HepG2 (cell line): ENCODE measurements around the gene RUNX3. TPM values are rescaled to one million over a fixed set of nuclear protein-coding genes. Genes with fewer than 3 reads are reported as not detected.
A peak's percentile ranks its signal among the peaks of the same experiment; 100 is the strongest.

Source experiments
- ATAC-seq: fragments of 200-7000 bp; cut with Tn5 transposase; 3 replicates; pipeline ENCODE4 v1.9.1; 2020; ENCODE audit warnings: mild to moderate bottlenecking, moderate library complexity
- BruUV-seq: library from RNA; stranded (reverse); fragments of 400-500 nt; replicated peaks from 2 replicates; lab custom pipeline; 2021; lab: Mats Ljungman, UMichigan
- CTCF ChIA-PET: fragments of 300-600 bp; formaldehyde crosslinking; extraction: SDS; loops from one replicate; lab custom pipeline; 2021; ENCODE audit warnings: low total read pairs, inconsistent platforms, low intra/inter-chr PET ratio; lab: Yijun Ruan, JAX
- POLR2A ChIA-PET: fragments of 350-600 bp; sonication (Branson Sonifier 250); formaldehyde crosslinking; loops from one replicate; lab custom pipeline; 2020; ENCODE audit warnings: antibody characterized with exemption, inconsistent platforms; lab: Yijun Ruan, JAX
- DNase-seq: peaks from one replicate; pipeline ENCODE4 v3.0.0-alpha.2; 2015; ENCODE audit warnings: low spot score
- FAIRE-seq: peaks from 3 replicates; lab custom pipeline; 2011; peaks lifted over from hg19 to GRCh38; lab: Jason Lieb, UNC
- H2AFZ ChIP-seq: one replicate; pipeline ENCODE4 v1.6.1; 2011; ENCODE audit warnings: low read length, inconsistent platforms
- H3K27ac ChIP-seq: fragments of 300-600 bp; 3 replicates; pipeline ENCODE4 v1.8.0; 2011; ENCODE audit warnings: mixed run types, mild to moderate bottlenecking, mixed read lengths, low read length, inconsistent platforms; ENCODE audit not compliant: insufficient read depth; ENCODE audit errors: extremely low read length
- H3K27me3 ChIP-seq, 2 experiments: fragments of 200-600 bp in 1 of 2; 2 replicates in 1 of 2; 3 replicates in 1 of 2; pipeline versions ENCODE4 v1.6.0 to v1.8.0; 2011; ENCODE audit warnings: low read length in 2 of 2, mild to moderate bottlenecking in 2 of 2, moderate library complexity in 2 of 2, inconsistent platforms in 1 of 2; ENCODE audit not compliant: insufficient read depth in 2 of 2, control insufficient read depth in 1 of 2
- H3K36me3 ChIP-seq, 2 experiments: fragments of 200-600 bp in 1 of 2; replicated peaks in 1 of 2; 2 replicates in 1 of 2; 3 replicates in 1 of 2; pipeline versions ENCODE4 v1.5.1 to v1.8.0; 2011; ENCODE audit warnings: low read length in 2 of 2, inconsistent platforms in 1 of 2; ENCODE audit not compliant: insufficient read depth in 2 of 2, control insufficient read depth in 1 of 2
- H3K4me1 ChIP-seq: 2 replicates; pipeline ENCODE4 v1.5.1; 2012; ENCODE audit warnings: low read length, inconsistent platforms; ENCODE audit not compliant: insufficient read depth
- H3K4me2 ChIP-seq: 2 replicates; pipeline ENCODE4 v1.6.0; 2011; ENCODE audit warnings: low read depth, low read length, inconsistent platforms
- H3K4me3 ChIP-seq, 3 experiments: fragments of 200-600 bp in 1 of 3; sonication (generic), shearing (Covaris generic) in 1 of 3; replicated peaks in 1 of 3; 2 replicates each; pipeline ENCODE4 v1.5.1; 2011 to 2016; ENCODE audit warnings: low read length in 3 of 3, inconsistent platforms in 2 of 3, low read depth in 2 of 3, mild to moderate bottlenecking in 2 of 3, control low read depth in 1 of 3, mixed read lengths in 1 of 3; ENCODE audit not compliant: insufficient read depth in 1 of 3
- H3K79me2 ChIP-seq: one replicate; pipeline ENCODE4 v1.6.1; 2011; ENCODE audit warnings: low read length, inconsistent platforms; ENCODE audit not compliant: insufficient read depth
- H3K9ac ChIP-seq: 2 replicates; pipeline ENCODE4 v1.6.0; 2011; ENCODE audit warnings: mild to moderate bottlenecking, low read depth, low read length, inconsistent platforms; ENCODE audit not compliant: insufficient read depth
- H3K9me3 ChIP-seq: 2 replicates; pipeline ENCODE4 v1.5.1; 2012; ENCODE audit warnings: mild to moderate bottlenecking, low read length
- H4K20me1 ChIP-seq: 2 replicates; pipeline ENCODE4 v1.6.0; 2011; ENCODE audit warnings: inconsistent platforms, mild to moderate bottlenecking, low read length, moderate library complexity; ENCODE audit not compliant: insufficient read depth
- ATF6 ChIP-seq: sonication (generic); formaldehyde crosslinking; conservative IDR thresholded peaks from 2 replicates; pipeline ENCODE4 v1.4.0; 2020; ENCODE audit warnings: missing genetic modification reagents
- BCL6 ChIP-seq: IDR thresholded peaks from 2 replicates; pipeline ENCODE4 v1.6.1; 2016; ENCODE audit warnings: missing genetic modification reagents, missing compliant biosample characterization
- MAX ChIP-seq: IDR thresholded peaks from 2 replicates; pipeline ENCODE4 v1.6.1; 2012; ENCODE audit warnings: inconsistent platforms
- MYC ChIP-seq: sonication (generic); formaldehyde crosslinking; IDR thresholded peaks from 2 replicates; pipeline ENCODE4 v1.9.0; 2021; ENCODE audit warnings: missing genetic modification reagents, borderline replicate concordance
- NFIC ChIP-seq: IDR thresholded peaks from 2 replicates; pipeline ENCODE4 v1.6.1; 2012; ENCODE audit warnings: mild to moderate bottlenecking, low read length, inconsistent platforms
- TAF15 ChIP-seq: fragments of 200-400 bp; formaldehyde crosslinking; IDR thresholded peaks from one replicate; pipeline ENCODE4 v1.6.1; 2018; ENCODE audit warnings: mild to moderate bottlenecking, low read depth, low read length; ENCODE audit not compliant: poor library complexity, severe bottlenecking
- TBL1XR1 ChIP-seq: fragments of 150-350 bp; IDR thresholded peaks from 2 replicates; pipeline ENCODE4 v1.6.1; 2014; ENCODE audit warnings: borderline replicate concordance, low read length; ENCODE audit not compliant: partially characterized antibody
- ZBTB8A ChIP-seq: sonication (generic); formaldehyde crosslinking; IDR thresholded peaks from 2 replicates; pipeline ENCODE4 v1.4.0; 2020; ENCODE audit warnings: mild to moderate bottlenecking, low read depth, missing genetic modification reagents, borderline replicate concordance
- ZMYM3 ChIP-seq: sonication (generic); formaldehyde crosslinking; IDR thresholded peaks from 2 replicates; pipeline ENCODE4 v1.5.1; 2020; ENCODE audit warnings: mild to moderate bottlenecking, missing genetic modification reagents
- ZNF556 ChIP-seq: sonication (generic); formaldehyde crosslinking; IDR thresholded peaks from 2 replicates; pipeline ENCODE4 v1.4.0; 2020; ENCODE audit warnings: mild to moderate bottlenecking, missing genetic modification reagents, borderline replicate concordance
- WGBS: methylation state at CpG from one replicate; pipeline ENCODE4 v1.1.6; 2017; ENCODE audit warnings: low lambda C conversion rate; 5-methylcytosine and 5-hydroxymethylcytosine counted together
- in situ Hi-C: cut with HindIII; loops from 2 replicates; pipeline ENCODE4 v1.10.0; 2017; ENCODE audit warnings: low pct_unique_long_range_greater_than_20kb; ENCODE audit not compliant: extremely low pct_ligation_motif_present
- intact Hi-C: fragments of 100-400 bp; cut with micrococcal nuclease; formaldehyde crosslinking; loops from one replicate; pipeline ENCODE4 v1.10.0; 2022; ENCODE audit not compliant: unreplicated experiment
- polyA plus RNA-seq, 8 experiments: library from polyadenylated mRNA; depleted of rRNA in 3 of 8; stranded (reverse) in 7 of 8; unstranded in 1 of 8; fragments of >200 nt; fragmentation: Illumina TruSeq in 4 of 8; extraction: Trizol in 4 of 8; gene quantifications; 2 replicates each; pipeline versions ENCODE4 v1.2.1 to v1.2.3, GENCODE V29; 2011 to 2016; ENCODE audit warnings: low read depth in 4 of 8, missing spikeins in 1 of 8, mixed read lengths in 1 of 8; ENCODE audit not compliant: insufficient read depth in 1 of 8
- total RNA-seq, 5 experiments: library from RNA; depleted of rRNA; stranded (reverse); fragments of >200 nt; fragmentation: Illumina TruSeq; extraction: Trizol; gene quantifications; 2 replicates each; pipeline ENCODE4 v1.2.3, GENCODE V29; 2016; ENCODE audit warnings: low read depth in 1 of 5
- TF ChIP-seq, protein P1 (sequence below): sonication (generic); formaldehyde crosslinking; IDR thresholded peaks from 2 replicates; pipeline ENCODE4 v1.8.0; 2022; ENCODE audit warnings: mild to moderate bottlenecking, missing genetic modification reagents, moderate library complexity
- TF ChIP-seq, protein P2 (sequence below): sonication (generic); formaldehyde crosslinking; IDR thresholded peaks from 2 replicates; pipeline ENCODE4 v1.5.0; 2020; ENCODE audit warnings: mild to moderate bottlenecking, missing genetic modification reagents, moderate library complexity

The RUNX3 gene
- total and polyA plus RNA-seq, 2 of the 13 experiments (the other 11 are each of a cell fraction or from before 2014, with no cell fraction given) = 0.04 to 0.22 TPM

DNA sequence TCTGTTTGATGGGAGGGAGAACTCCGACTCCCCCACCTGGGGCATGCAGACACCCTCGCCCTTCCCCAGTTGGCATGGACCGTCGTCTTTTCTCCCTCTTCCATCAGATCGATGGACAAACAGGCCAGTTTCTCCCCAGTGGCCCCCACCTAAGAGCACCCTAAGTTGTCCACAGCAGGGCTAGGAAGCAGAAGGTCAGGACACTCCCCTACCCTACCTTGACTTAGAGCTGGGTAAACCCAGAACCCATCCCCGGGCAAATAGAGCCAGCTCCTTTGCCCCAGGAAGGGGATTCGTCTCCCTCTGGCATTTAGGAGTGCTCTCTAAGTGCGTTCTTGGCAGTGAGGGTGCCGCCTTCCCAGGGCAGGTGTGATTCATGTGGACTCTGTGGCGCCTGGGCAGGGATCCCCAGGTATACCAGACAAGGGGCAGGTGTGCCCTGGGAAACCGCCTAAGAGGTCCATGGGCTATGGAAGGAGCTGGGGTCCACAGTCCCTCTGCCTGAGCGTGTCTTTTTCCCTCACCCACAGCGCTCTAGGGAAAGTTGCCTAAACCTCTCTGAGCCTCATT lies 2.7 kb upstream of the RUNX3 start:
- Histone ChIP-seq H3K36me3 (no peaks in the 10 kb centered on the region), H3K4me1 (peaks cover 13% of the 10 kb centered on the region), H3K27ac (no peak overlapping the region), H3K9me3 (no peaks in the 10 kb centered on the region), H3K9ac (no peak overlapping the region), H4K20me1 (no peaks in the 10 kb centered on the region), H3K4me3 (no peak overlapping the region), H3K4me2 (0 out of 2 replicates have a peak overlapping the region, but pooled peaks have one; percentile 29), H3K27me3 (peaks cover 21 to 73% of the 10 kb centered on the region in 2 experiments), H3K79me2 (no peaks in the 10 kb centered on the region), H2AFZ (no peak overlapping the region)
- CTCF ChIA-PET = interaction anchor here (1.3 to 3.4 kb wide), 3 partner anchors 23 to 168 kb away, joined by 4 to 18 read pairs (median 8); no protein-coding TSS in a partner anchor
- DNase-seq (no peak), ATAC-seq (no peak), FAIRE-seq (no peak)
- WGBS = 39% methylated on average over 12 of the region's 13 CpGs
- TF ChIP-seq ZBTB8A (CRISPR knock-in tag) = no peak
- TF ChIP-seq MAX = no peak
- TF ChIP-seq ZMYM3 (CRISPR knock-in tag) = no peak
- TF ChIP-seq, protein P1, sequence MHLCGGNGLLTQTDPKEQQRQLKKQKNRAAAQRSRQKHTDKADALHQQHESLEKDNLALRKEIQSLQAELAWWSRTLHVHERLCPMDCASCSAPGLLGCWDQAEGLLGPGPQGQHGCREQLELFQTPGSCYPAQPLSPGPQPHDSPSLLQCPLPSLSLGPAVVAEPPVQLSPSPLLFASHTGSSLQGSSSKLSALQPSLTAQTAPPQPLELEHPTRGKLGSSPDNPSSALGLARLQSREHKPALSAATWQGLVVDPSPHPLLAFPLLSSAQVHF (CRISPR knock-in tag) = no peak
- TF ChIP-seq TBL1XR1 = no peak
- BruUV-seq = no TSS peak
- in situ Hi-C loops = loop anchor here (5.0 kb wide), 2 partner anchors 104 to 169 kb away; no protein-coding TSS in a partner anchor
- intact Hi-C loops = loop anchor here (1.0 kb wide), 1 partner anchor 104 kb away; no protein-coding TSS in a partner anchor
- POLR2A ChIA-PET = no interaction called here

GRCh38 chr1:24932284-24932683 lies 2.2 kb upstream of the RUNX3 start:
- H2AFZ ChIP-seq = no peak overlapping the region
- BruUV-seq = no TSS peak
- FAIRE-seq = no peak
- H3K36me3 ChIP-seq = no peaks in the 10 kb centered on the region
- intact Hi-C loops (loop anchor here (1.0 kb wide), 1 partner anchor 105 kb away; no protein-coding TSS in a partner anchor), in situ Hi-C loops (loop anchor here (5.0 kb wide), 2 partner anchors 105 to 170 kb away; no protein-coding TSS in a partner anchor)
- peak overlapping the region; percentile 78 for H3K4me2 ChIP-seq
- POLR2A ChIA-PET = no interaction called here
- H3K79me2 ChIP-seq = no peaks in the 10 kb centered on the region
- no peak overlapping the region for H3K27ac ChIP-seq
- no peaks in the 10 kb centered on the region for H4K20me1 ChIP-seq
- no peaks in the 10 kb centered on the region for H3K9me3 ChIP-seq
- peak; percentile 86 for ATAC-seq
- H3K4me1 ChIP-seq = peaks cover 13% of the 10 kb centered on the region
- H3K4me3 ChIP-seq = peak overlapping the region; percentile 40 to 61 (median 44); a peak in 4 of 6 replicates
- 35% methylated on average over 6 of the region's 34 CpGs for WGBS
- CTCF ChIA-PET = interaction anchor here (1.1 to 3.4 kb wide), 4 partner anchors 23 to 169 kb away, joined by 3 to 18 read pairs (median 6); no protein-coding TSS in a partner anchor
- no peak for DNase-seq
- H3K27me3 ChIP-seq = peaks cover 25 to 78% of the 10 kb centered on the region in 2 experiments
- no peak overlapping the region for H3K9ac ChIP-seq
- TF ChIP-seq BCL6 (CRISPR knock-in tag) (no peak), TAF15 (no peak), ATF6 (CRISPR knock-in tag) (no peak), NFIC (no peak), MYC (CRISPR knock-in tag) (no peak), ZNF556 (no peak)
- TF ChIP-seq, protein P2, sequence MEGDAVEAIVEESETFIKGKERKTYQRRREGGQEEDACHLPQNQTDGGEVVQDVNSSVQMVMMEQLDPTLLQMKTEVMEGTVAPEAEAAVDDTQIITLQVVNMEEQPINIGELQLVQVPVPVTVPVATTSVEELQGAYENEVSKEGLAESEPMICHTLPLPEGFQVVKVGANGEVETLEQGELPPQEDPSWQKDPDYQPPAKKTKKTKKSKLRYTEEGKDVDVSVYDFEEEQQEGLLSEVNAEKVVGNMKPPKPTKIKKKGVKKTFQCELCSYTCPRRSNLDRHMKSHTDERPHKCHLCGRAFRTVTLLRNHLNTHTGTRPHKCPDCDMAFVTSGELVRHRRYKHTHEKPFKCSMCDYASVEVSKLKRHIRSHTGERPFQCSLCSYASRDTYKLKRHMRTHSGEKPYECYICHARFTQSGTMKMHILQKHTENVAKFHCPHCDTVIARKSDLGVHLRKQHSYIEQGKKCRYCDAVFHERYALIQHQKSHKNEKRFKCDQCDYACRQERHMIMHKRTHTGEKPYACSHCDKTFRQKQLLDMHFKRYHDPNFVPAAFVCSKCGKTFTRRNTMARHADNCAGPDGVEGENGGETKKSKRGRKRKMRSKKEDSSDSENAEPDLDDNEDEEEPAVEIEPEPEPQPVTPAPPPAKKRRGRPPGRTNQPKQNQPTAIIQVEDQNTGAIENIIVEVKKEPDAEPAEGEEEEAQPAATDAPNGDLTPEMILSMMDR (CRISPR knock-in tag) = peak; percentile 61
